Nephron progenitor cell (in vitro differentiated cells): Measurements from ENCODE around the gene MBOAT2.

Experiments
- DNase-seq: peaks from one replicate; pipeline ENCODE4 v3.0.0; 2021
- H3K27ac Mint-ChIP-seq: 2 replicates; pipeline ENCODE4 v1.8.0; 2021; ENCODE audit warnings: mild to moderate bottlenecking, moderate library complexity, mixed read lengths
- H3K27me3 Mint-ChIP-seq: 2 replicates; pipeline ENCODE4 v1.8.0; 2021; ENCODE audit warnings: mild to moderate bottlenecking, low read depth, mixed read lengths; ENCODE audit not compliant: poor library complexity
- H3K36me3 Mint-ChIP-seq: 2 replicates; pipeline ENCODE4 v1.8.0; 2021; ENCODE audit warnings: low read depth, mixed read lengths
- H3K4me1 Mint-ChIP-seq: 2 replicates; pipeline ENCODE4 v1.8.0; 2021; ENCODE audit warnings: mixed read lengths
- H3K4me3 Mint-ChIP-seq: 2 replicates; pipeline ENCODE4 v1.8.0; 2021; ENCODE audit warnings: mild to moderate bottlenecking, moderate library complexity, mixed read lengths
- H3K9me3 Mint-ChIP-seq: 2 replicates; pipeline ENCODE4 v1.8.0; 2021; ENCODE audit warnings: mild to moderate bottlenecking, moderate library complexity, mixed read lengths
- TF ChIP-seq, protein P1 (sequence below): fragments of 200-600 bp; sonication (generic); IDR thresholded peaks from 2 replicates; pipeline ENCODE4 v1.5.0; 2021; ENCODE audit warnings: antibody characterized with exemption

The MBOAT2 gene

DNA sequence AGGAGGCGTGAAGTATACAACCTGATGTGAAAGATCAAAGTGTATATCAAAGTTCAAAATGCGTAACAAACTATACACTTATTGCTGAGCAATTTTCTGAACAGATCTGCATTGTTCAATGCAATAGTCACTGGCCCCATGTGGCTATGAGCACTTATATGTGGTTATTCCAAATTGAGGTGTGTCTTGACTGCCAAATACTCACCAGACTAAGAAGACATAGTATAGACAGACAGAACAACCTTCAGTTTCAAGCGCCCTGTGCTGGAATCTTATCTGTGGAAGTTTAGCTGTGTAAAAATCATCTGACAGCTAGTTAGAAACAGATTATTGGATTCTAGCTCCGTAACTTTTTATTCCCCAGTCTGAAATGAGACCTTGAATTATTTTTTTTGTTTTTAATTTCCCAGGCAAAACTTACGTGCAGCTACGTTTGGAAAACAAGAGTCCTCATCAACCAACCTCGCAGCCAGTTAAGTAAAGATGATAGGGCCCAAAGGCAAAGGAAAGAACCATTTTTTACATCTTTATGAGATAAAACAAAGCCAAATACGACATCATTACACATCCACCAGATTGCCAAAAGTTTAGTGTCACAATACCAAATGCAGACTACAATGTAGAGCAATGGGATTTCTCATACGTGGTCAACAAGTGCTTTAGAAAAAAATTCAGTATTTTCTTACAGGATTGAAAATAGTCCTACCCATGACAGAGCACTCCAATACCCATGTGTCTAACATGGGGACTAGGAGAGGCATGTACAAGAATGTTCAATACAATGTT lies 37.2 kb downstream of the MBOAT2 start:
- H3K27ac Mint-ChIP-seq, result peak overlapping the region; percentile 23
- H3K27me3 Mint-ChIP-seq, result no peaks in the 10 kb centered on the region
- no peaks in the 10 kb centered on the region for H3K4me1 Mint-ChIP-seq
- H3K9me3 Mint-ChIP-seq, result peaks cover 45% of the 10 kb centered on the region
- TF ChIP-seq, protein P1, sequence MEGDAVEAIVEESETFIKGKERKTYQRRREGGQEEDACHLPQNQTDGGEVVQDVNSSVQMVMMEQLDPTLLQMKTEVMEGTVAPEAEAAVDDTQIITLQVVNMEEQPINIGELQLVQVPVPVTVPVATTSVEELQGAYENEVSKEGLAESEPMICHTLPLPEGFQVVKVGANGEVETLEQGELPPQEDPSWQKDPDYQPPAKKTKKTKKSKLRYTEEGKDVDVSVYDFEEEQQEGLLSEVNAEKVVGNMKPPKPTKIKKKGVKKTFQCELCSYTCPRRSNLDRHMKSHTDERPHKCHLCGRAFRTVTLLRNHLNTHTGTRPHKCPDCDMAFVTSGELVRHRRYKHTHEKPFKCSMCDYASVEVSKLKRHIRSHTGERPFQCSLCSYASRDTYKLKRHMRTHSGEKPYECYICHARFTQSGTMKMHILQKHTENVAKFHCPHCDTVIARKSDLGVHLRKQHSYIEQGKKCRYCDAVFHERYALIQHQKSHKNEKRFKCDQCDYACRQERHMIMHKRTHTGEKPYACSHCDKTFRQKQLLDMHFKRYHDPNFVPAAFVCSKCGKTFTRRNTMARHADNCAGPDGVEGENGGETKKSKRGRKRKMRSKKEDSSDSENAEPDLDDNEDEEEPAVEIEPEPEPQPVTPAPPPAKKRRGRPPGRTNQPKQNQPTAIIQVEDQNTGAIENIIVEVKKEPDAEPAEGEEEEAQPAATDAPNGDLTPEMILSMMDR, result no peak
- H3K4me3 Mint-ChIP-seq, result no peak overlapping the region
- peaks cover 43% of the 10 kb centered on the region for H3K36me3 Mint-ChIP-seq
- no peak for DNase-seq

DNA sequence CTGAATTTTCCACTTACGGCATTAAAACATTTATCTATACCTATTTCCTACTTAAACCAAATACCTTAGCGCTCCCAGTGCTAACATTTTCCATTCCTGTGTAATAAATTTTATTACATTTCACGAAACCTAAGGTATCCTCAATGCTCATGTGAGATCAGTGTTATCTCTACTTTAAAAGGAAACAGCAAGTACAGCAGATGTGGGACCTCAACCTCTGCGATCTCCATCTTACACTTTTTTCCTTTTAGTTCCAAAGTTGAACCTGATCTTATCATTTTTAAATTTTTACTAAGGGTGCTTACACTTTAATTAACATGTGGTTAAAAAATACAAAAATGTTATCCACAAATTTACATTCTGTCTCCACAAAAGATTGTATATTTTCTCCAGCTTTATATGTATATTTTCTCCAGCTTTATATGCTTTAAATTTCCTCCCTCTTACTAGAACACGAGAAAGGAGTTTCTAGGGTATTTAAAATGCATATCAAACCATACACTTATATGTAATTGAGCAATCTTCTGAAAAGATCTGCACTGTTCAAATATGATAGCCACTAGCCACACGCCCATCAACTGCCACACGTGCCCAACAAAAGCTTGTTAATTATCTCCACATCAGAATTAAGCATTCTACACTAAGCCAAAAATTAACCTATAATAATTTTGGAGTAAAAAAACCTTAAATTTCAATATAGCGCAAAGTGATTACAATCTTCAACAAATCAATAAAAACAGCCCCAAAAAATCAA lies 38.1 kb downstream of the MBOAT2 start:
- Mint-ChIP-seq H3K27ac (peak overlapping the region; percentile 18), H3K4me3 (no peak overlapping the region), H3K9me3 (peaks cover 36% of the 10 kb centered on the region), H3K27me3 (no peaks in the 10 kb centered on the region), H3K4me1 (no peaks in the 10 kb centered on the region), H3K36me3 (peaks cover 39% of the 10 kb centered on the region)
- DNase-seq, result no peak
- TF ChIP-seq, protein P1, result no peak

DNA sequence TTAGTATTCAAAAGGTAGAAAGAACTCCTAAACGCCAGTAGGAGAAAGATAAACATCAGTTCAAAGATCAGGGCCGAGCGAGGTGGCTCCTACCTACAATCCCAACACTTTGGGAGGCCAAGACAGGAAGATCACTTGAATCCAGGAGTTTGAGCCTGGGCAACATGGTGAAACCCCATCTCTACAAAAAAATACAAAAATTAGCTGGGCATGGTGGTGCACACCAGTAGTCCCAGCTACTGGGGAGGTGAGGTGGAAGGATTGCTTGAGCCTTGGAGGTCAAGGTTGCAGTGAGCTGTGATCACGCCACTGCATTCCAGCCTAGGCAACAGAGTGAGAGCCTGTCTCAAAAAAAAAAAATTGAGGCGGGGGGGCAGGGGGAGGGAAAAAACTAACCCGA lies 40.6 kb downstream of the MBOAT2 start:
- H3K9me3 Mint-ChIP-seq, result peaks cover 15% of the 10 kb centered on the region
- H3K27ac Mint-ChIP-seq, result no peak overlapping the region
- no peaks in the 10 kb centered on the region for H3K27me3 Mint-ChIP-seq
- no peak for DNase-seq
- H3K4me1 Mint-ChIP-seq, result no peaks in the 10 kb centered on the region
- no peak overlapping the region for H3K4me3 Mint-ChIP-seq
- H3K36me3 Mint-ChIP-seq, result peaks cover 28% of the 10 kb centered on the region
- TF ChIP-seq, protein P1, result no peak

DNA sequence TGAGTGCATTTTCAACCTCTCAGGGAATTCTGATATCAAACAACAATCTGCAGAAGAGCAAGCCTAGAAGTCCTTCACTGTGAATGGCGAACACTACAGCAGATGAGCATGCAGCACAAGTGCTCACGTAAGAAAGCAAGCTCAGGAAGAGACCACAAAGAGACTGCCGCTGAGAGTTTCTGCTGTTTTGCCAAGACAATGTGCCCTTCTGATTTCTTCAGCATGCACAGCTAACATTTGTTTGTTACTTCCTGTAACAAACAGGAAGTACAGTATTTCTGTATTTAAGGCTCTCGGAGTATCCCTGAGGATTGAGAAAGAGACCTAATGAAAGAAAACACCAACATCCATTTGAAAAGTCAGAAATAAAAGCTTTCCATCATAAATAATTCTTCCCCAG lies 45.9 kb downstream of the MBOAT2 start:
- Mint-ChIP-seq H3K4me1 (no peaks in the 10 kb centered on the region), H3K36me3 (peaks cover 63% of the 10 kb centered on the region), H3K27me3 (no peaks in the 10 kb centered on the region), H3K4me3 (no peak overlapping the region), H3K27ac (no peak overlapping the region), H3K9me3 (peaks cover 32% of the 10 kb centered on the region)
- TF ChIP-seq, protein P1, result no peak
- no peak for DNase-seq

DNA sequence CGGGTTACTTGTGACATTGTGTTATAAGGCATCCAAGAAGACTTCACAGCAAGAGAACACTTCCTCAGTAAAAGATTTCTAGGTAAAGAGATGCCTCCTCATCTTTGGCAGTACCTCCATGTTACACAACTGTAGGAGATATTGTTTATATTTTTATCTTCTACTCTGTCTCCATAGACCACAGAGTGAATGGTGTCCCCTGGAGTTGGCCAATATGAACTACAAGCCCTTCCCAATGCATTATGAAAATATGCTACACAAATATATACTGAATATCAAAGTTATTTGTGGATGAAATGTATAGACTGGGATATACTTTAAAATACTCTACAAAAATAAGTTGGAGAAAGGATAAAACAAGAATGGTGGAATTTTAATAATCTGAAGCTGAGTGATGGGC lies 46.7 kb downstream of the MBOAT2 start:
- TF ChIP-seq, protein P1, result no peak
- no peak for DNase-seq
- Mint-ChIP-seq H3K9me3 (peaks cover 40% of the 10 kb centered on the region), H3K27ac (no peak overlapping the region), H3K4me1 (no peaks in the 10 kb centered on the region), H3K4me3 (no peak overlapping the region), H3K36me3 (peaks cover 66% of the 10 kb centered on the region), H3K27me3 (no peaks in the 10 kb centered on the region)
